A549 (cell line): ENCODE data around the gene NDUFB8. TPM values are rescaled to one million over a fixed set of nuclear protein-coding genes. Genes with fewer than 3 reads are reported as not detected.
A peak's percentile ranks its signal among the peaks of the same experiment; 100 is the strongest.

Experiments
- ATAC-seq, 2 experiments: fragments of 200-7000 bp in 1 of 2; fragments of >200 bp in 1 of 2; cut with Nextera tagmentation in 1 of 2; cut with Tn5 transposase in 1 of 2; 3 replicates each; pipeline versions ENCODE4 v1.8.0 to v1.9.1; 2018 to 2020; ENCODE audit warnings: mild to moderate bottlenecking in 1 of 2, moderate library complexity in 1 of 2
- CTCF ChIA-PET: fragments of 300-600 bp; sonication (Branson Sonifier 250); formaldehyde crosslinking; extraction: SDS; loops from one replicate; lab custom pipeline; 2021; ENCODE audit warnings: antibody characterized with exemption, inconsistent platforms; lab: Yijun Ruan, JAX
- POLR2A ChIA-PET: fragments of 350-600 bp; formaldehyde crosslinking; extraction: SDS; loops from one replicate; lab custom pipeline; 2021; ENCODE audit warnings: antibody characterized with exemption, inconsistent platforms; lab: Yijun Ruan, JAX
- DNase-seq, 2 experiments: peaks; one replicate each; pipeline versions ENCODE4 v3.0.0 to v3.0.0-alpha.2; 2011 to 2016; ENCODE audit warnings: low read depth in 1 of 2, low spot score in 1 of 2
- FAIRE-seq: peaks from 2 replicates; lab custom pipeline; 2011; peaks lifted over from hg19 to GRCh38; lab: Jason Lieb, UNC
- H3K27ac ChIP-seq, 2 experiments: fragments of >200 bp; sonication (Bioruptor Twin); formaldehyde crosslinking; 3 replicates each; pipeline ENCODE4 v1.5.1; 2016 to 2017
- H3K4me1 ChIP-seq: fragments of >200 bp; sonication (Bioruptor Twin); formaldehyde crosslinking; 3 replicates; pipeline ENCODE4 v1.6.1; 2016
- H3K4me2 ChIP-seq: fragments of >200 bp; sonication (Bioruptor Twin); formaldehyde crosslinking; 3 replicates; pipeline ENCODE4 v1.6.1; 2016
- H3K4me3 ChIP-seq: fragments of >200 bp; sonication (Bioruptor Twin); formaldehyde crosslinking; 3 replicates; pipeline ENCODE4 v1.5.1; 2016
- H3K9me3 ChIP-seq: fragments of >200 bp; sonication (Bioruptor Twin); formaldehyde crosslinking; 3 replicates; pipeline ENCODE4 v1.6.1; 2016
- CBX8 ChIP-seq: fragments of 200-600 bp; sonication (generic); IDR thresholded peaks from 2 replicates; pipeline ENCODE4 v1.6.1; 2016
- CEBPB ChIP-seq, 2 experiments: fragments of >200 bp in 1 of 2; sonication (Bioruptor Twin) in 1 of 2; formaldehyde crosslinking in 1 of 2; IDR thresholded peaks; 2 replicates each; pipeline ENCODE4 v1.6.1; 2012 to 2016
- CHD2 ChIP-seq: fragments of 150-350 bp; IDR thresholded peaks from 2 replicates; pipeline ENCODE4 v1.6.1; 2014; ENCODE audit warnings: low read length; ENCODE audit not compliant: partially characterized antibody
- CHD4 ChIP-seq: fragments of 200-600 bp; sonication (generic); IDR thresholded peaks from 2 replicates; pipeline ENCODE4 v1.6.1; 2016; ENCODE audit warnings: antibody characterized with exemption, mild to moderate bottlenecking, borderline replicate concordance
- EHF ChIP-seq: fragments of 250-450 bp; sonication (Bioruptor Pico); IDR thresholded peaks from 2 replicates; pipeline ENCODE4 v1.5.0; 2020; ENCODE audit warnings: mild to moderate bottlenecking
- FOXS1 ChIP-seq: fragments of 250-450 bp; sonication (Bioruptor Pico); IDR thresholded peaks from 2 replicates; pipeline ENCODE4 v1.5.0; 2020; ENCODE audit warnings: mild to moderate bottlenecking, moderate library complexity
- HEYL ChIP-seq: fragments of 250-450 bp; sonication (Bioruptor Pico); IDR thresholded peaks from 2 replicates; pipeline ENCODE4 v1.8.0; 2021; ENCODE audit warnings: mild to moderate bottlenecking, moderate library complexity
- HOXB5 ChIP-seq: fragments of 250-450 bp; sonication (Bioruptor Pico); IDR thresholded peaks from 2 replicates; pipeline ENCODE4 v1.5.0; 2020; ENCODE audit warnings: mild to moderate bottlenecking, moderate library complexity
- KDM5A ChIP-seq: fragments of 200-600 bp; sonication (generic); IDR thresholded peaks from 2 replicates; pipeline ENCODE4 v1.6.1; 2016; ENCODE audit warnings: antibody characterized with exemption, mild to moderate bottlenecking
- MAX ChIP-seq: IDR thresholded peaks from 2 replicates; pipeline ENCODE4 v1.6.1; 2012
- MAZ ChIP-seq: fragments of 150-350 bp; IDR thresholded peaks from 2 replicates; pipeline ENCODE4 v1.6.1; 2014; ENCODE audit warnings: antibody characterized with exemption, low read depth, low read length, borderline replicate concordance
- MYC ChIP-seq: IDR thresholded peaks from 2 replicates; pipeline ENCODE4 v1.6.1; 2012; ENCODE audit warnings: mild to moderate bottlenecking, inconsistent platforms, low read length, improper control_type of control experiment, borderline replicate concordance
- PBX3 ChIP-seq: IDR thresholded peaks from 2 replicates; pipeline ENCODE4 v1.6.1; 2012
- PHF8 ChIP-seq: fragments of 200-600 bp; sonication (generic); IDR thresholded peaks from 2 replicates; pipeline ENCODE4 v1.6.1; 2016; ENCODE audit warnings: low read depth, mild to moderate bottlenecking, antibody characterized with exemption, moderate library complexity, borderline replicate concordance
- RAD21 ChIP-seq, 2 experiments: fragments of >200 bp in 1 of 2; sonication (Bioruptor Twin) in 1 of 2; formaldehyde crosslinking in 1 of 2; IDR thresholded peaks in 1 of 2; conservative IDR thresholded peaks in 1 of 2; 2 replicates in 1 of 2; 3 replicates in 1 of 2; pipeline ENCODE4 v1.6.1; 2012 to 2018; ENCODE audit warnings: inconsistent platforms in 1 of 2
- RARB ChIP-seq: fragments of 250-450 bp; sonication (Bioruptor Pico); IDR thresholded peaks from 2 replicates; pipeline ENCODE4 v1.8.0; 2021; ENCODE audit warnings: mild to moderate bottlenecking, moderate library complexity
- RNF2 ChIP-seq: fragments of 200-600 bp; sonication (generic); IDR thresholded peaks from 2 replicates; pipeline ENCODE4 v1.6.1; 2016; ENCODE audit warnings: low read depth, mild to moderate bottlenecking, antibody characterized with exemption, moderate library complexity, borderline replicate concordance
- SMC3 ChIP-seq: fragments of >200 bp; sonication (Bioruptor Twin); formaldehyde crosslinking; IDR thresholded peaks from 3 replicates; pipeline ENCODE4 v1.6.1; 2018; ENCODE audit warnings: inconsistent platforms
- SREBF2 ChIP-seq: fragments of 450-650 bp; IDR thresholded peaks from 2 replicates; pipeline ENCODE4 v1.6.1; 2014; ENCODE audit warnings: mild to moderate bottlenecking, moderate library complexity
- ZC3H11A ChIP-seq: fragments of 450-650 bp; IDR thresholded peaks from 2 replicates; pipeline ENCODE4 v1.6.1; 2014; ENCODE audit warnings: antibody characterized with exemption, mild to moderate bottlenecking
- WGBS: methylation state at CpG from one replicate; pipeline ENCODE4 v1.1.6; 2017; ENCODE audit errors: missing lambda C conversion rate; 5-methylcytosine and 5-hydroxymethylcytosine counted together
- polyA plus RNA-seq, 4 experiments: library from polyadenylated mRNA; depleted of rRNA in 3 of 4; stranded (reverse); fragments of >200 nt; fragmentation: RNase III in 1 of 4; extraction: RNeasy Plus Mini Kit Qiagen cat#74134 plus additional on column Dnase treatment in 1 of 4; gene quantifications; 2 replicates in 3 of 4; 3 replicates in 1 of 4; pipeline ENCODE4 v1.2.3, GENCODE V29; 2011 to 2017
- TF ChIP-seq, protein P1 (sequence below): fragments of >200 bp; sonication (Bioruptor Twin); formaldehyde crosslinking; IDR thresholded peaks from 2 replicates; pipeline ENCODE4 v1.6.1; 2016
- TF ChIP-seq, protein P2 (sequence below): fragments of 200-600 bp; sonication (generic); IDR thresholded peaks from 2 replicates; pipeline ENCODE4 v1.6.1; 2016; ENCODE audit warnings: antibody characterized with exemption, mild to moderate bottlenecking, moderate library complexity
- TF ChIP-seq, protein P3 (sequence below): fragments of 250-450 bp; sonication (Bioruptor Pico); IDR thresholded peaks from 2 replicates; pipeline ENCODE4 v1.5.0; 2021; ENCODE audit warnings: mild to moderate bottlenecking, moderate library complexity, borderline replicate concordance

The NDUFB8 gene
- polyA plus RNA-seq, 2 of the 4 experiments (the other 2 are of a cell fraction) = 221 to 333 TPM

GRCh38 chr10:100508266-100508665 is 21.4 kb downstream of the NDUFB8 start:
- ChIA-PET POLR2A (interaction anchor here (1.0 kb wide), 1 partner anchor 135 kb away, joined by 4 read pairs; no protein-coding TSS in a partner anchor), CTCF (interaction anchor here (0.8 to 23.5 kb wide), 25 partner anchors 12 to 623 kb away, joined by 3 to 381 read pairs (median 5); partner anchors contain the start of genes PKD2L1, SCD and SEC31B)
- WGBS = 0% methylated on average over 1 of the region's 1 CpG
- H3K27ac ChIP-seq = no peak overlapping the region
- ATAC-seq (peak in 1 of 2 experiments; percentile 44; a peak in 2 of 6 replicates), FAIRE-seq (no peak), DNase-seq (no peak)
- no peak overlapping the region for H3K4me3 ChIP-seq
- H3K9me3 ChIP-seq = no peaks in the 10 kb centered on the region
- TF ChIP-seq, protein P1, sequence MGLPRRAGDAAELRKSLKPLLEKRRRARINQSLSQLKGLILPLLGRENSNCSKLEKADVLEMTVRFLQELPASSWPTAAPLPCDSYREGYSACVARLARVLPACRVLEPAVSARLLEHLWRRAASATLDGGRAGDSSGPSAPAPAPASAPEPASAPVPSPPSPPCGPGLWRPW = no peak
- TF ChIP-seq RARB (CRISPR knock-in tag) (no peak), RNF2 (no peak), MAX (no peak)
- TF ChIP-seq, protein P2, sequence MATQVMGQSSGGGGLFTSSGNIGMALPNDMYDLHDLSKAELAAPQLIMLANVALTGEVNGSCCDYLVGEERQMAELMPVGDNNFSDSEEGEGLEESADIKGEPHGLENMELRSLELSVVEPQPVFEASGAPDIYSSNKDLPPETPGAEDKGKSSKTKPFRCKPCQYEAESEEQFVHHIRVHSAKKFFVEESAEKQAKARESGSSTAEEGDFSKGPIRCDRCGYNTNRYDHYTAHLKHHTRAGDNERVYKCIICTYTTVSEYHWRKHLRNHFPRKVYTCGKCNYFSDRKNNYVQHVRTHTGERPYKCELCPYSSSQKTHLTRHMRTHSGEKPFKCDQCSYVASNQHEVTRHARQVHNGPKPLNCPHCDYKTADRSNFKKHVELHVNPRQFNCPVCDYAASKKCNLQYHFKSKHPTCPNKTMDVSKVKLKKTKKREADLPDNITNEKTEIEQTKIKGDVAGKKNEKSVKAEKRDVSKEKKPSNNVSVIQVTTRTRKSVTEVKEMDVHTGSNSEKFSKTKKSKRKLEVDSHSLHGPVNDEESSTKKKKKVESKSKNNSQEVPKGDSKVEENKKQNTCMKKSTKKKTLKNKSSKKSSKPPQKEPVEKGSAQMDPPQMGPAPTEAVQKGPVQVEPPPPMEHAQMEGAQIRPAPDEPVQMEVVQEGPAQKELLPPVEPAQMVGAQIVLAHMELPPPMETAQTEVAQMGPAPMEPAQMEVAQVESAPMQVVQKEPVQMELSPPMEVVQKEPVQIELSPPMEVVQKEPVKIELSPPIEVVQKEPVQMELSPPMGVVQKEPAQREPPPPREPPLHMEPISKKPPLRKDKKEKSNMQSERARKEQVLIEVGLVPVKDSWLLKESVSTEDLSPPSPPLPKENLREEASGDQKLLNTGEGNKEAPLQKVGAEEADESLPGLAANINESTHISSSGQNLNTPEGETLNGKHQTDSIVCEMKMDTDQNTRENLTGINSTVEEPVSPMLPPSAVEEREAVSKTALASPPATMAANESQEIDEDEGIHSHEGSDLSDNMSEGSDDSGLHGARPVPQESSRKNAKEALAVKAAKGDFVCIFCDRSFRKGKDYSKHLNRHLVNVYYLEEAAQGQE = no peak
- peaks cover 10% of the 10 kb centered on the region; the same call in 2 of the 3 replicates for H3K4me1 ChIP-seq
- H3K4me2 ChIP-seq = no peak overlapping the region

- H3K4me3 ChIP-seq = no peak overlapping the region
- POLR2A ChIA-PET = no interaction called here
- CTCF ChIA-PET = interaction anchor here (1.0 to 23.5 kb wide), 16 partner anchors 13 to 371 kb away, joined by 3 to 381 read pairs (median 11); partner anchors contain the start of genes PKD2L1, SCD and SEC31B
- ATAC-seq (no peak), FAIRE-seq (no peak), DNase-seq (no peak)
- no peak overlapping the region for H3K4me2 ChIP-seq
- TF ChIP-seq EHF = no peak
- TF ChIP-seq, protein P3, sequence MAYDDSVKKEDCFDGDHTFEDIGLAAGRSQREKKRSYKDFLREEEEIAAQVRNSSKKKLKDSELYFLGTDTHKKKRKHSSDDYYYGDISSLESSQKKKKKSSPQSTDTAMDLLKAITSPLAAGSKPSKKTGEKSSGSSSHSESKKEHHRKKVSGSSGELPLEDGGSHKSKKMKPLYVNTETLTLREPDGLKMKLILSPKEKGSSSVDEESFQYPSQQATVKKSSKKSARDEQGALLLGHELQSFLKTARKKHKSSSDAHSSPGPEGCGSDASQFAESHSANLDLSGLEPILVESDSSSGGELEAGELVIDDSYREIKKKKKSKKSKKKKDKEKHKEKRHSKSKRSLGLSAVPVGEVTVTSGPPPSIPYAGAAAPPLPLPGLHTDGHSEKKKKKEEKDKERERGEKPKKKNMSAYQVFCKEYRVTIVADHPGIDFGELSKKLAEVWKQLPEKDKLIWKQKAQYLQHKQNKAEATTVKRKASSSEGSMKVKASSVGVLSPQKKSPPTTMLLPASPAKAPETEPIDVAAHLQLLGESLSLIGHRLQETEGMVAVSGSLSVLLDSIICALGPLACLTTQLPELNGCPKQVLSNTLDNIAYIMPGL (CRISPR knock-in tag) = no peak
- TF ChIP-seq CEBPB (IDR thresholded peaks at IDR 0.05) = no peak
- TF ChIP-seq FOXS1 (CRISPR knock-in tag) = no peak
- no peak for TF ChIP-seq HEYL (CRISPR knock-in tag)
- TF ChIP-seq SMC3 = no peak
- TF ChIP-seq HOXB5 (CRISPR knock-in tag) = no peak
- TF ChIP-seq, protein P1 = no peak
- TF ChIP-seq PBX3 = no peak
- no peak for TF ChIP-seq MAX
- no peak for TF ChIP-seq CBX8
- no peak for TF ChIP-seq RAD21 (conservative IDR thresholded peaks at IDR 0.05 in 1 of 2, IDR thresholded peaks at IDR 0.05 in 1 of 2)
- no peak for TF ChIP-seq CHD4
- no peak for TF ChIP-seq SREBF2
- TF ChIP-seq MAZ = no peak
- no peak for TF ChIP-seq KDM5A
- no peak for TF ChIP-seq CHD2
- TF ChIP-seq MYC = no peak
- no peak for TF ChIP-seq PHF8
- TF ChIP-seq ZC3H11A = no peak
- peaks cover 10% of the 10 kb centered on the region; the same call in 2 of the 3 replicates for H3K4me1 ChIP-seq
- 76% methylated on average over 4 of the region's 5 CpGs for WGBS
- H3K27ac ChIP-seq = no peak overlapping the region
- no peaks in the 10 kb centered on the region for H3K9me3 ChIP-seq
Measured at GRCh38 chr10:100507357-100507732, 22.3 kb downstream of the NDUFB8 start.
